CD4-positive, alpha-beta T cell (primary cell): ENCODE measurements around the gene GRID1. TPM values are rescaled to one million over a fixed set of nuclear protein-coding genes. Genes with fewer than 3 reads are reported as not detected.

Source experiments
- ATAC-seq: fragments of 200-7000 bp; cut with Tn5 transposase; one replicate; pipeline ENCODE4 v1.10.0; 2022; ENCODE audit warnings: mild to moderate bottlenecking; ENCODE audit not compliant: poor library complexity
- CTCF ChIA-PET: fragments of 350-600 bp; sonication (Branson Sonifier 250); formaldehyde crosslinking; loops from one replicate; lab custom pipeline; 2021; ENCODE audit warnings: antibody characterized with exemption, inconsistent platforms; lab: Charles Lee
- POLR2A ChIA-PET: fragments of 350-600 bp; sonication (Branson Sonifier 250); formaldehyde crosslinking; loops from one replicate; lab custom pipeline; 2021; ENCODE audit warnings: antibody characterized with exemption, inconsistent platforms; lab: Charles Lee
- DNase-seq, 14 experiments: peaks; one replicate each; pipeline ENCODE4 v3.0.0-alpha.2; 2013 to 2020; ENCODE audit warnings: mixed read lengths in 2 of 14
- H3K27ac ChIP-seq, 2 donors: one replicate each; pipeline versions ENCODE4 v1.5.1 to v1.7.0; 2013; ENCODE audit warnings: low read length in 2 of 2, low read depth in 1 of 2, mild to moderate bottlenecking in 1 of 2
- H3K27me3 ChIP-seq, 2 experiments: 1 replicate in 1 of 2; 2 replicates in 1 of 2; pipeline versions ENCODE4 v1.6.1 to v1.7.0; 2013; ENCODE audit warnings: low read length in 2 of 2, control low read depth in 1 of 2, mild to moderate bottlenecking in 1 of 2, moderate library complexity in 1 of 2; ENCODE audit not compliant: insufficient read depth in 2 of 2, control insufficient read depth in 1 of 2
- H3K36me3 ChIP-seq: one replicate; pipeline ENCODE4 v1.6.1; 2013; ENCODE audit warnings: low read length, control low read depth; ENCODE audit not compliant: insufficient read depth
- H3K4me1 ChIP-seq: one replicate; pipeline ENCODE4 v1.6.1; 2013; ENCODE audit warnings: low read length, control low read depth; ENCODE audit not compliant: insufficient read depth
- H3K4me3 ChIP-seq: one replicate; pipeline ENCODE4 v1.5.1; 2013; ENCODE audit warnings: mild to moderate bottlenecking, low read length, moderate library complexity
- H3K9me3 ChIP-seq, 2 experiments: 1 replicate in 1 of 2; 2 replicates in 1 of 2; pipeline versions ENCODE4 v1.6.1 to v1.7.0; 2013; ENCODE audit warnings: low read length in 2 of 2, mild to moderate bottlenecking in 2 of 2, control low read depth in 1 of 2, moderate library complexity in 1 of 2; ENCODE audit not compliant: control insufficient read depth in 1 of 2, insufficient read depth in 1 of 2
- H3K27ac Mint-ChIP-seq: one replicate; pipeline ENCODE4 v1.8.0; 2020; ENCODE audit warnings: mixed read lengths
- H3K27me3 Mint-ChIP-seq: one replicate; pipeline ENCODE4 v1.8.0; 2021; ENCODE audit warnings: mixed read lengths
- H3K36me3 Mint-ChIP-seq: one replicate; pipeline ENCODE4 v1.8.0; 2021; ENCODE audit warnings: low read depth, mixed read lengths
- H3K4me1 Mint-ChIP-seq: one replicate; pipeline ENCODE4 v1.8.0; 2021; ENCODE audit warnings: low read depth, mixed read lengths
- H3K4me3 Mint-ChIP-seq: one replicate; pipeline ENCODE4 v1.8.0; 2020; ENCODE audit warnings: mild to moderate bottlenecking, mixed read lengths
- H3K9me3 Mint-ChIP-seq: one replicate; pipeline ENCODE4 v1.8.0; 2020; ENCODE audit warnings: mixed read lengths
- intact Hi-C, 2 experiments: fragments of 100-400 bp; cut with DNase I in 1 of 2; cut with micrococcal nuclease in 1 of 2; formaldehyde crosslinking; loops; one replicate each; pipeline versions ENCODE4 v1.15.1 to v1.9.0; 2023 to 2025; cut with DNase I, micrococcal nuclease
- total RNA-seq, 174 experiments: library from RNA in 2 of 174; stranded (reverse) in 2 of 174; gene quantifications; one replicate each; pipeline ENCODE4 v1.2.3 and lab custom pipeline; 2021 to 2026
- TF ChIP-seq, protein P1 (sequence below): fragments of 200-600 bp; IDR thresholded peaks from one replicate; pipeline ENCODE4 v1.8.0; 2022; ENCODE audit warnings: antibody characterized with exemption, mild to moderate bottlenecking

The GRID1 gene
- total RNA-seq, 2 experiments from 2014 or later: not detected

DNA sequence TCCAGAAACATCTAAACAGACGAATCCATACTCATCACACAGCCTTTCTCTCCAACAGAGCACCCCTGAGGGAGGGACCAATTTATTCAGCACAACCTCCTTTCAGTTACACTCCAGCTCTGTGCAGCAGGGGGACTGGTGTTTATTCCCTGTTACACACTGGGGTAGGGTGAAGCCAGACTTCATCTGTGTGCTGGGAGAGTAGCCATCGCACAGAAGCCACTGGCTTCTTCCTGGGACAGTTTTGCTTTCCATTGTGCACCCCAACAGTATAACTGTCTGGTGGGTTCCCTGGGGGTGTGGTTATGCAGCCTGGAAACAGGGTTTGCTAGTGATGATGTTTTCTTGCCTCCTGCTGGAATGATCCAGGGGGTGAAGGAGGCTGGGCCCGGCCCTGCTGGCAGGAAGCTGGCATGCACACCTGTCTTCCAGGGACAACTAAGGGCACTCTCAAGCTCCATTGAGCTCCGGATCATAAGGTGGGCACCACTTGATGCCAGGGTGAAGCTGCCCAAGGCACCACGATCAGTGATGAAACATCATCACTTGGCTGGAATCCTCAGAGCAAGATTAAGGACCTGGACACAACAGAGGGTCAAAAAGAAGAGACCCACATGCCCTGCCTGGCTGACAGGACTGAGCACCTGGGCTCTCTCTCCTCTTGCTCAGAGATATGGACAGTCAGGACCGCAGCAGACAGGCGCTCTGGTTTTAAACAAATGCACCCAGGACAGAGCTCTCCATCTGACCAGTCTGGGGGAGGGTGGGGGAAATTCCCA lies 293.2 kb downstream of the GRID1 start:
- DNase-seq (no peak), ATAC-seq (no peak)
- POLR2A ChIA-PET: no interaction called here
- Mint-ChIP-seq H3K27me3 (peaks cover 6% of the 10 kb centered on the region), H3K9me3 (no peaks in the 10 kb centered on the region), H3K36me3 (no peaks in the 10 kb centered on the region), H3K4me3 (no peak overlapping the region), H3K27ac (no peak overlapping the region), H3K4me1 (no peaks in the 10 kb centered on the region)
- Histone ChIP-seq H3K4me1 (no peaks in the 10 kb centered on the region), H3K27me3 (no peaks in the 10 kb centered on the region), H3K36me3 (no peaks in the 10 kb centered on the region), H3K27ac (no peak overlapping the region), H3K9me3 (peaks cover 0 to 5% of the 10 kb centered on the region in 2 experiments), H3K4me3 (no peak overlapping the region)
- TF ChIP-seq, protein P1, sequence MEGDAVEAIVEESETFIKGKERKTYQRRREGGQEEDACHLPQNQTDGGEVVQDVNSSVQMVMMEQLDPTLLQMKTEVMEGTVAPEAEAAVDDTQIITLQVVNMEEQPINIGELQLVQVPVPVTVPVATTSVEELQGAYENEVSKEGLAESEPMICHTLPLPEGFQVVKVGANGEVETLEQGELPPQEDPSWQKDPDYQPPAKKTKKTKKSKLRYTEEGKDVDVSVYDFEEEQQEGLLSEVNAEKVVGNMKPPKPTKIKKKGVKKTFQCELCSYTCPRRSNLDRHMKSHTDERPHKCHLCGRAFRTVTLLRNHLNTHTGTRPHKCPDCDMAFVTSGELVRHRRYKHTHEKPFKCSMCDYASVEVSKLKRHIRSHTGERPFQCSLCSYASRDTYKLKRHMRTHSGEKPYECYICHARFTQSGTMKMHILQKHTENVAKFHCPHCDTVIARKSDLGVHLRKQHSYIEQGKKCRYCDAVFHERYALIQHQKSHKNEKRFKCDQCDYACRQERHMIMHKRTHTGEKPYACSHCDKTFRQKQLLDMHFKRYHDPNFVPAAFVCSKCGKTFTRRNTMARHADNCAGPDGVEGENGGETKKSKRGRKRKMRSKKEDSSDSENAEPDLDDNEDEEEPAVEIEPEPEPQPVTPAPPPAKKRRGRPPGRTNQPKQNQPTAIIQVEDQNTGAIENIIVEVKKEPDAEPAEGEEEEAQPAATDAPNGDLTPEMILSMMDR: no peak
- CTCF ChIA-PET: no interaction called here
- intact Hi-C loops: no loop called here

- TF ChIP-seq, protein P1: no peak
- ChIA-PET CTCF (no interaction called here), POLR2A (no interaction called here)
- DNase-seq: no peak
- Mint-ChIP-seq H3K4me1 (no peaks in the 10 kb centered on the region), H3K9me3 (no peaks in the 10 kb centered on the region), H3K27me3 (peaks cover 5% of the 10 kb centered on the region), H3K27ac (no peak overlapping the region), H3K4me3 (no peak overlapping the region), H3K36me3 (no peaks in the 10 kb centered on the region)
- Histone ChIP-seq H3K9me3 (peaks cover 0 to 5% of the 10 kb centered on the region in 2 experiments), H3K4me3 (no peak overlapping the region), H3K27ac (no peak overlapping the region), H3K27me3 (no peaks in the 10 kb centered on the region), H3K36me3 (no peaks in the 10 kb centered on the region), H3K4me1 (no peaks in the 10 kb centered on the region)
- intact Hi-C loops: no loop called here
- ATAC-seq: no peak
Observed at GRCh38 chr10:86072413-86072812, 294.2 kb downstream of the GRID1 start.

- Histone ChIP-seq H3K36me3 (no peaks in the 10 kb centered on the region), H3K9me3 (peaks cover 0 to 5% of the 10 kb centered on the region in 2 experiments), H3K27me3 (no peaks in the 10 kb centered on the region), H3K4me1 (no peaks in the 10 kb centered on the region), H3K4me3 (no peak overlapping the region), H3K27ac (no peak overlapping the region)
- Mint-ChIP-seq H3K27ac (no peak overlapping the region), H3K27me3 (no peaks in the 10 kb centered on the region), H3K9me3 (no peaks in the 10 kb centered on the region), H3K36me3 (no peaks in the 10 kb centered on the region), H3K4me3 (no peak overlapping the region), H3K4me1 (no peaks in the 10 kb centered on the region)
- ChIA-PET POLR2A (no interaction called here), CTCF (no interaction called here)
- DNase-seq: no peak
- TF ChIP-seq, protein P1: no peak
- ATAC-seq: no peak
- intact Hi-C loops: no loop called here
Observed at GRCh38 chr10:86071758-86072157, 294.8 kb downstream of the GRID1 start.
